HG02943 (cell line): Measurements from ENCODE around the gene BEAN1.

Experiments used
- ATAC-seq: cut with Tn5 transposase; IDR thresholded peaks from one replicate; pipeline ENCODE4 v1.9.1; 2021; ENCODE audit warnings: mild to moderate bottlenecking, low read depth, moderate library complexity; ENCODE audit not compliant: unreplicated experiment

The BEAN1 gene

DNA sequence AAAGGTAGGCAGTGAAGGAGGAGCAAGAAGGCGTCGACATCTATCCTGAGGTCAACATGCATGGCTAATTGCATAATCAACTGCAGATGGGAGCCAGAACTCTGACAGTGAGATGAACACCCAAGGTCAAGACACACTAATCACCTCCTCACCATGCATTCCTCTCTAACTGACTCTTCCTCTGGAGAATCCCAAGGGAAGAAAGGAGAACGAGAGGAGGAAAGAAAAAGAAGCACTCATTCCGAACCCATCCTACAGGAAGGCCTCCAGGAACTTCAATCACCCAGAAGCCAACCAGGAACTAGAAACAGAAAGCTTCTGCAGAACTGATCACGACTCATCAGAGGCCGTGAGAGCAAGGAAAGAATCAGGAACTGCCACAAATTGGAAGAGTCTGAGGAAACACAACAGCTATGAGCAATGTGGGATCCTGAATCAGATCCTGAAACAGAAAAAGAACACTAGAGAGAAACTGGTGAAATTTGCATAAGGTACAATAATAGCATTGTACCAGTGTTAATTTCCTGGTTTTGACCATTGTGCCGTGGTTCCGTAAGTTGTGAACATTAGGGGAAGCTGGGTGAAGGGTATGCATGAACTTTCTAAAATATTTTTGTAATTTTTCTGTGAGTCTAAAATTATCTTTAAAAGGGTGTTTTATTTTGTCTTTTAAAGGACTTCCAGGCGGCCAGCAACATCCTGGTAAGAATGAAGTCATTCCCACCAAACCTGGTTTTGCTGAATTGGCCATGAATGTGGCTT, 10.0 kb upstream of the BEAN1 start:
- no peak for ATAC-seq

- ATAC-seq: no peak
Measured at GRCh38 chr16:66418165-66418962, 8.7 kb upstream of the BEAN1 start.

GRCh38 chr16:66419527-66419926, 7.6 kb upstream of the BEAN1 start:
- no peak for ATAC-seq

GRCh38 chr16:66420396-66420795, 6.7 kb upstream of the BEAN1 start:
- no peak for ATAC-seq

DNA sequence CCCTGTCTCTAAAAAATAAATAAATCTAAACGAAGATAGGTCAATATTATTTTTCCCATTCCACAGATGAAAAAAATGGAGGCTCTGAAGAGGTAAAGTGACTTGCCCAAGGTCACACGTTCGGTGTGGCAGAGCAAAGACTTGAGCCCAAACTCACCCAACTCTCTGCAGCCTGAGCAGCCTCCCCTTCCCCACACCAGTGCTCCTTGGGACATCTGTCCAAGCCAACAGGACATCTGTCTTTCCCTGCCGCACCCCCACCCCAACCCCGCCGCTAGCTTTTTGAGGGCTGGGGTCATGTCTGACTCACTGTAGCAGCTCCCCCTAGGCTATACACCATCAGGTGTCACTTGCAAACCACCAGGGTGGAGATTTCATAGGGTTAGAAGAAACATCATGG, 5.2 kb upstream of the BEAN1 start:
- no peak for ATAC-seq

DNA sequence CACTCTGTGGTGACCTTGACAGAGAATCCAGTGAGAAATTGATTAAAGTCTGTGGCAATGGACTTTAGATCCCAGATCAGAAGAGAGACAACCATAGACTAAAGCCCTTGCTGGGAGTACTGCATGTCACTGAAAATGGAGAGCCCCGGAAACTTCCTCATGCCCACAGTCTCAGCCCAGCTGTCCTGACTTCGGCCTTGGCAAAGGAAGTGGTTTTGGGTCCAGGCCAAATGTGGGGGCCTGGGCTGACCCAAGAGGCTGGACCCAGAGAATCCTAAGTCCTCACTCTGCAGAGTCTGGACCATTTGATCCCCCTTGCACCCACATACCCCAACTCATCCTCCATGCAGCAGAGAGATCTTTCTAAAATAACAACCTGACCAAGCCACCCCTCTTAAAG, 4.7 kb upstream of the BEAN1 start:
- no peak for ATAC-seq

GRCh38 chr16:66423177-66423576, 3.9 kb upstream of the BEAN1 start:
- ATAC-seq: no peak

DNA sequence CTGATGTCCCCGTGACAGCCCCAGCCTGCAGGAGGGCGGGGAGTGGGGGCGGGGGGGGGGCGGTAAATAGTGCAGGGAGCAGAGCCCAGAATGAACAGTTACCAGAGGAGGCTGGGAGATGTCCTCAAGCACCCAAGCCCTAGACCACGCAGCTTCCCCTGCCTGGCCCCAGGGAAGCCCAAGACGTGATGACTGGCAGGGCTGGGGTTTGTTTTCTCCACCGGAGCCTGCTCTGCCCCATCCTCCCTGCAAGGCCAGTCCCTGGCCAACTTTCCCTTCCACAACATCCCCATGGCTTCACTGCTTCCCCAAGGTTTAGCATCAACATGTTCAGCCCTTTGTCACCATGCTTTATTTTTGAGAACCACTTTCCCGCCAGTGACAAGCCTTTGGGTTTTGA, 1.4 kb upstream of the BEAN1 start:
- ATAC-seq: no peak

GRCh38 chr16:66426112-66427035, 721 bp upstream of the BEAN1 start:
- no peak for ATAC-seq

DNA sequence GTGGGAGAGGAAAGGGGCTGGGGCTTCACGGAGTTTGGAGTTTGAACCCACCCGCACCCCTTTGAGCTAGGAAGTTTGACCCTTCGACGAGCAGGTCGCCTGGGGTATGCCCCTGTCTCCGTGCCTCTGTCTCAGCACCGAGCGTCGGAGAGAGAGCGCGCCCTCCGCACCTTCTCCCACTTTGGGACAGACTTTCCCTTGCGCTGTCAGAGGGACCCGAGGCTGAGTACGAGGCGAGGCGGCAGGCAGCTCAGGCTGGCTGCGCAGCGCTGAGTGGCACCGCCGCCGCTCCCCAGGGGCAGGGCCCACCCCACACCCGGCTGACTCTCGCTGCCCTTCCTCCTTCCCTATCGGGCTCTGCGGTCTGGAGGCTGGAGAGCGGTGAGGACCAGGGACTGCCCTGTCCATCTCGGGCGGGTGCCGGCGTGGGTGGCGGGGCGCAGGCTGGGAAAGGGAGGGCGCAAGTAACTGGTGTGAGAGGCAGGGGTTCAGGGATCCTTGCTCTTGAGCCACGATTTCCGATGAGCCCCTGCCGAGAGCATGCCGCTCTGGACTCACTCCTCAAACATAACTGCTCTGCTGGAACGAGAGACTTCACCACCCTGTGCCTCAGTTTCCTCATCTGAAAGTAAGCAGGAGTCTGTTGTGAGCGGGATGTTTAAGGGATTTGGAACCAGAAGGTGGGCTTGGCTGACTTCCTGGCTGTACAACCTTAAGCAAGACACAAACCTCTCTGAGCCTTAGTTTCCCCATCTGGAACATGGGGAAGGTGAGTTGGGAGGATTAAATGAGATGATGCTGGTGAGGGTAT, 981 bp downstream of the BEAN1 start:
- no peak for ATAC-seq

DNA sequence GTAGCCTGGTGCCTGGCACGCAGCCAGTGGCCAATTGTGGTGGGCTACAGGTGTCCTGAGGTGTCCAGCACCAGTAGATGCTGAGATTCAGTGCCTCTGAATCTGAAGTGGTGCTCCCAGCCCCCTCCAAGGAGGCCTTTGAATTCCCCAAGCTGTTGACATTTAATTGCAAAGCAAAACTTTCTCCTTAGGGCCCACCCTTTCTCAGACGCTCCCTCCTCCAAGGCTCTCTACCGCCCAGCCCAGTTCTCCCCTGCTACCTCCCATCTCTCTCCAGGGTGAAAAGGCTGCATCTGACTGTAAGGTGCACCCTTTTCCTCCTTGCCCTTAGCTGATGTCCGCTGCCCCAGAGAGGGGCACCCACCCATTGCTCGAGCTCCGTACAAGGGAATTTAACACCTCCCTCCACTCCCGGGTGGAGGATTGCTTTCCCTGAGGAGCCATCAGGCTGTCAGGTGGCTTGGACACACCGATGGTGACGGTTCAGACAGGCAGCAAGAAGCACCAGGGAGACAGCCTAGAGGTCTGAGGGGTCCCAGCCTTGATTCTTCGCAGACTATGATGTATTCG, 1.7 kb downstream of the BEAN1 start:
- ATAC-seq: no peak

DNA sequence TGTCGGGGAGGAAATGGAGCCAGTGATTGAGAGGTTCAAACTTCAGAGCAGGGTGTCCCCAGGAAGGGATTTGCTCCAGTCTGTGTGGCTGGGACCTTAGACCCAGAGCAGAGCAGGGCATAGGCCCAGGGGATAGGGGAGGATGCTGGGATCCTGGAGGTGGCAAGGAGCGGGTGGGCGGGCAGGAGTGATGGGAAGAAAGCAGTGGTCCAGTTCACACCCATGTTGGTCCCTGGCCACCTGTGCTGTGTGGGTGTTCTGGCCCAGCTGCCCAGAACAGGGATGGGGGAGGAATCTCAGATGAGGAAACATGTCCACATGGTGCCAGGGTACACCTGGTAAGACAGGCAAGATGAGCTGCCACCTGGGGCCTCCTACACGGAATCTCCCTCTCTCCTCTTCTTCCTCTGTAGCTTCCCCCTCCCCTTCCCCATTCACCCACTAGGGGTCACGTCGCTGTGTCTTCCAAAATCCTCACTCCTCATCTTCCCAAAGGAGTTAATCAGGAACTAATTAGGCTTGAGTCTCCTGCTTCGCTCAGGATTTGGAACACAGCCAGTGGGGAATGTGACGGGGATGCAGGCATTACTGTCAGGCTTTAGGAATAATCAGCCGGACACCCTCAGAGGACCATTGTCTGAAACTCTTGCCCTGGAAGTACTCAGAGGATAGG, 2.3 kb downstream of the BEAN1 start:
- ATAC-seq: no peak

- ATAC-seq: no peak
Measured at GRCh38 chr16:66430214-66430613, 3.1 kb downstream of the BEAN1 start.

DNA sequence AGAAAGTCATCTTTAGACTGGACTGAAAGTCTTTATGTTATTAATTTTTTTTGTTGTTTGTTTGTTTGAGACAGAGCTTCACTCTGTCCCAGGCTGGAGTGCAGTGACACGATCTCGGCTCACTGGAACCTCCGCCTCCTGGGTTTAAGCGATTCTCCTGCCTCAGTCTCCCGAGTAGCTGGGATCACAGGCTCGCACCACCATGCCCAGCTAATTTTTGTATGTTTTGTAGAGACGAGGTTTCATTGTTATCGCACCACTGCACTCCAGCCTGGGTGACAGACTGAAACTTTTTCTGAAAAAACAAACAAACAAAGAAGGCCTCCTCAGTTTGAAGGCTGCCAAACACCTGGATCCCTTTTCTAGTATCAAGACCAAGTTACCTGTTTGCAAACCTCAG, 4.7 kb downstream of the BEAN1 start:
- ATAC-seq: no peak

DNA sequence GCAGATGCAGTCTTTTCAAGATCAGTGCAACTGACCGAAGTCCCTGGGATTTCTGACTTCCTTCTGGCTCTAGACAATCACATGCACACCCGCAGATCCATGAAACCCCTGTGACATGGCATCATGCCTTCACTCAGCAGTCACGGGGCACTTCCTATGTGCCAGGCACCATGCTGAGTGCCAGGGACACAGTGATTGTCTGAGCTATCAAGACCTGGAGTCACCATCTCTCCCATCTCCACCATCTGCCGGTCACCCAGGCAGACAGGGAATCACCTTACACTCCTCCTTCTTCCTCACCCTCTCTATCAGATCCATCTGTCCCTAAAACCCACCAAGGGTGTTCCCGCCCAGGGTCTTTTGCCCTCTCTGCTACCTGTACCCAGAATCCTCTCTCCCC, 5.3 kb downstream of the BEAN1 start:
- no peak for ATAC-seq

GRCh38 chr16:66434619-66435430, 7.7 kb downstream of the BEAN1 start:
- ATAC-seq: no peak

- no peak for ATAC-seq
Measured at GRCh38 chr16:66435896-66436295, 8.8 kb downstream of the BEAN1 start.

GRCh38 chr16:66437391-66437945, 10.4 kb downstream of the BEAN1 start:
- ATAC-seq: no peak
